ENCODE data around the gene GRIK4.
"Not testable (repeated sequence)": the region's sequence is repeated elsewhere in the genome, so short reads cannot be mapped to it uniquely, and the experiment has no call there.

- TF ChIP-seq EZH2phosphoT487 (IDR thresholded peaks at IDR 0.05; ENCODE audit: insufficient read depth, low read depth); EZH2 (IDR thresholded peaks at IDR 0.05; ENCODE audit: insufficient read depth, poor library complexity, severe bottlenecking): not testable (repeated sequence)
Measured at GRCh38 chr11:120582535-120582934, 71.0 kb downstream of the GRIK4 start.
